NT2/D1 (cell line): ENCODE measurements around the gene IAH1.

Source experiments
- SUZ12 ChIP-seq: IDR thresholded peaks from 2 replicates; pipeline ENCODE4 v1.6.1; 2011; ENCODE audit not compliant: insufficient read length, insufficient read depth; ENCODE audit errors: extremely low read depth
- YY1 ChIP-seq: IDR thresholded peaks from 2 replicates; pipeline ENCODE4 v1.6.1; 2011; ENCODE audit not compliant: insufficient read length, insufficient read depth
- ZNF274 ChIP-seq: IDR thresholded peaks from 2 replicates; pipeline ENCODE4 v1.6.1; 2011; ENCODE audit warnings: mild to moderate bottlenecking, low read depth, low read length

DNA sequence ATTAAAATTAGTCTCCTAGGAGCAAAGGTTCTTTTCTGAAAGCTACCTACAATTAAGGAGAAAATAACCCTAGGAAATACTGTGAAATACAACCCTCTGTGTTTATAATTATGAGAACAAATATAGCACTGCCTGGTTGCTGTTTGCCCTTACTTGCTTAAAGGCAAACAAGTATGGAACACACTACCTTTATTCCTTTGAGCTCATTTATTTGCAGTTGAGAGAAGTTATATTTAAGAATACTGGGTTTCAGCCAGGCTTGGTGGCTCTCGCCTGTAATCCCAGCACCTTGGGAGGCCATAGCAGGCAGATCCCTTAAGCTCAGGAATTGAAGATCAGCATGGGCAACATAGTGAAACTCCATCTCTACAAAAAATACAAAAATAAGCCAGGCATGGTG lies 23.1 kb upstream of the IAH1 start:
- TF ChIP-seq SUZ12, result no peak
- no peak for TF ChIP-seq ZNF274
- TF ChIP-seq YY1, result no peak
